Uterus (tissue), 4 donors: ENCODE measurements around the gene GPBAR1. TPM values are rescaled to one million over a fixed set of nuclear protein-coding genes. Genes with fewer than 3 reads are reported as not detected.

Experiments
- DNase-seq, 2 donors: peaks; one replicate each; pipeline ENCODE4 v3.0.0-alpha.2; 2019 to 2020
- H3K27ac ChIP-seq, 2 donors: fragments of 200-600 bp; sonication (generic); 1 replicate in 1 of 2; 2 replicates in 1 of 2; pipeline ENCODE4 v1.5.1; 2016 to 2018
- H3K27me3 ChIP-seq, 2 donors: fragments of 200-600 bp; sonication (generic); one replicate each; pipeline ENCODE4 v1.5.1; 2018 to 2019; ENCODE audit warnings: control low read depth in 1 of 2
- H3K36me3 ChIP-seq, 2 donors: fragments of 200-600 bp; sonication (generic); one replicate each; pipeline ENCODE4 v1.5.1; 2019; ENCODE audit warnings: control low read depth in 1 of 2
- H3K4me1 ChIP-seq, 2 donors: fragments of 200-600 bp; sonication (generic); one replicate each; pipeline ENCODE4 v1.5.1; 2018 to 2019; ENCODE audit warnings: control low read depth in 1 of 2
- H3K4me3 ChIP-seq, 2 donors: fragments of 200-600 bp; sonication (generic); 1 replicate in 1 of 2; 2 replicates in 1 of 2; pipeline ENCODE4 v1.5.1; 2018 to 2019; ENCODE audit warnings: mild to moderate bottlenecking in 1 of 2
- H3K9me3 ChIP-seq, 2 donors: fragments of 200-600 bp; sonication (generic); one replicate each; pipeline ENCODE4 v1.5.1; 2019; ENCODE audit warnings: control low read depth in 1 of 2
- POLR2A ChIP-seq, 2 donors: fragments of 450-650 bp; IDR thresholded peaks; one replicate each; pipeline ENCODE4 v1.6.1; 2016; ENCODE audit warnings: antibody characterized with exemption in 2 of 2, mild to moderate bottlenecking in 1 of 2, moderate library complexity in 1 of 2
- intact Hi-C: fragments of 100-400 bp; cut with DNase I; formaldehyde crosslinking; loops from one replicate; pipeline ENCODE4 v1.15.1; 2023; ENCODE audit warnings: low total_unique reads
- total RNA-seq, 4 donors: library from RNA; depleted of rRNA in 3 of 4; stranded (reverse); fragments of >200 nt in 3 of 4; gene quantifications; one replicate each; pipeline versions ENCODE4 v1.1.0 to v1.2.4, GENCODE V29; 2014 to 2023
- TF ChIP-seq, protein P1 (sequence below), 4 experiments: fragments of 200-600 bp in 2 of 4; fragments of 450-650 bp in 2 of 4; sonication (generic) in 2 of 4; IDR thresholded peaks; one replicate each; pipeline ENCODE4 v1.5.1; 2016 to 2019; ENCODE audit warnings: antibody characterized with exemption in 4 of 4, mild to moderate bottlenecking in 2 of 4, moderate library complexity in 1 of 4
- donor health status: DM: yes; HTN: yes; CAD: no.

GPBAR1 gene
- total RNA-seq, 4 donors from 2014 or later, result 0.29 to 1.0 (median 0.91) TPM; not detected in 1

DNA sequence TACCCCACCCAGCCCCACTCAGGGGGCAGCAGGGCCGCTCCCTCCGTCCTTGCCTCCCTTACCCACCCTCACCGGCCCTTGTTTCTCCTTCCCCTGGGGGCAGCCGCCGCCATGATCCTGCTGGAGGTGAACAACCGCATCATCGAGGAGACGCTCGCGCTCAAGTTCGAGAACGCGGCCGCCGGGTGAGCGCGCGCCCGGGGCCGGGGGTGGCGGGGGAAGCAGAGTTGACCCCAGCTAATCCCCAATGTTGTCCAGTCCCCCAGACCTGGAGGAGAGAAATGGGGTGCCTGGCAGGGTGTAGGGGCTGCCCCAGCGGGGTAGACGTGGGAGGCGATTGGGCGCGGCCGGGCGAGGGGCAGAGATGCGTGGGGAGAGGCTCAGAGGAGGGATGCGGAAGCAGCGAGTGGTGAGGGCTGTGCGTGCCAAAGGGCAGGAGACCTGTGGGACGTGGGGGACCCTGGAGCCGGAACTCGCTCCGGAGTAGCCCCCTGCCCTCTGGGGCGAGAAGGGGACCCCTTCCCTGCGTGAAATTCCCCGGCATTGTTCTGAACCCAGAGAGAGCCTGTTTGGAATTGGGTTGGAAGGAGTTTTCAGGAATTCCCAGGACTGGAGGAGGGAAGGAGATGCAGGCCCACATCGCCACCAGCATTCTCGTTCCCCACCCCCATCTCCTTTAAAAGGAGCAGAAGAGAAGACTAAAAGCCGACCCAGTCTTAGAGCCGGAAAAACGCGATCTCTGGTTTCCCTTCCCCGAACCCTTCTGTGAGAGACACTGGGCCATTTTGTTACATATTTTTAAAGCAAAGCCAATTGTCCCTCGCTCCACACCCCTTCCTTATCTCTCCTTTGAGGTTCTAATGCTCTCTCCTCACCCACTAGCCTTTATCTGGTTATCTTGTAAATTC, 43.2 kb upstream of the GPBAR1 start:
- H3K4me3 ChIP-seq, result peak overlapping the region; percentile 96 to 100
- peak; percentile 36 to 52 for DNase-seq
- H3K27ac ChIP-seq, result peak overlapping the region; percentile 92 to 94
- H3K4me1 ChIP-seq, result peaks cover 11 to 19% of the 10 kb centered on the region in 2 donors
- intact Hi-C loops, result loop anchor here (10.0 kb wide), 1 partner anchor 47 kb away; the partner anchor contains the start of gene GPBAR1
- TF ChIP-seq POLR2A (IDR thresholded peaks at IDR 0.05), result no peak
- TF ChIP-seq, protein P1, sequence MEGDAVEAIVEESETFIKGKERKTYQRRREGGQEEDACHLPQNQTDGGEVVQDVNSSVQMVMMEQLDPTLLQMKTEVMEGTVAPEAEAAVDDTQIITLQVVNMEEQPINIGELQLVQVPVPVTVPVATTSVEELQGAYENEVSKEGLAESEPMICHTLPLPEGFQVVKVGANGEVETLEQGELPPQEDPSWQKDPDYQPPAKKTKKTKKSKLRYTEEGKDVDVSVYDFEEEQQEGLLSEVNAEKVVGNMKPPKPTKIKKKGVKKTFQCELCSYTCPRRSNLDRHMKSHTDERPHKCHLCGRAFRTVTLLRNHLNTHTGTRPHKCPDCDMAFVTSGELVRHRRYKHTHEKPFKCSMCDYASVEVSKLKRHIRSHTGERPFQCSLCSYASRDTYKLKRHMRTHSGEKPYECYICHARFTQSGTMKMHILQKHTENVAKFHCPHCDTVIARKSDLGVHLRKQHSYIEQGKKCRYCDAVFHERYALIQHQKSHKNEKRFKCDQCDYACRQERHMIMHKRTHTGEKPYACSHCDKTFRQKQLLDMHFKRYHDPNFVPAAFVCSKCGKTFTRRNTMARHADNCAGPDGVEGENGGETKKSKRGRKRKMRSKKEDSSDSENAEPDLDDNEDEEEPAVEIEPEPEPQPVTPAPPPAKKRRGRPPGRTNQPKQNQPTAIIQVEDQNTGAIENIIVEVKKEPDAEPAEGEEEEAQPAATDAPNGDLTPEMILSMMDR (IDR thresholded peaks at IDR 0.05), result no peak
- H3K27me3 ChIP-seq, result no peaks in the 10 kb centered on the region
- no peaks in the 10 kb centered on the region for H3K36me3 ChIP-seq
- H3K9me3 ChIP-seq, result no peaks in the 10 kb centered on the region

DNA sequence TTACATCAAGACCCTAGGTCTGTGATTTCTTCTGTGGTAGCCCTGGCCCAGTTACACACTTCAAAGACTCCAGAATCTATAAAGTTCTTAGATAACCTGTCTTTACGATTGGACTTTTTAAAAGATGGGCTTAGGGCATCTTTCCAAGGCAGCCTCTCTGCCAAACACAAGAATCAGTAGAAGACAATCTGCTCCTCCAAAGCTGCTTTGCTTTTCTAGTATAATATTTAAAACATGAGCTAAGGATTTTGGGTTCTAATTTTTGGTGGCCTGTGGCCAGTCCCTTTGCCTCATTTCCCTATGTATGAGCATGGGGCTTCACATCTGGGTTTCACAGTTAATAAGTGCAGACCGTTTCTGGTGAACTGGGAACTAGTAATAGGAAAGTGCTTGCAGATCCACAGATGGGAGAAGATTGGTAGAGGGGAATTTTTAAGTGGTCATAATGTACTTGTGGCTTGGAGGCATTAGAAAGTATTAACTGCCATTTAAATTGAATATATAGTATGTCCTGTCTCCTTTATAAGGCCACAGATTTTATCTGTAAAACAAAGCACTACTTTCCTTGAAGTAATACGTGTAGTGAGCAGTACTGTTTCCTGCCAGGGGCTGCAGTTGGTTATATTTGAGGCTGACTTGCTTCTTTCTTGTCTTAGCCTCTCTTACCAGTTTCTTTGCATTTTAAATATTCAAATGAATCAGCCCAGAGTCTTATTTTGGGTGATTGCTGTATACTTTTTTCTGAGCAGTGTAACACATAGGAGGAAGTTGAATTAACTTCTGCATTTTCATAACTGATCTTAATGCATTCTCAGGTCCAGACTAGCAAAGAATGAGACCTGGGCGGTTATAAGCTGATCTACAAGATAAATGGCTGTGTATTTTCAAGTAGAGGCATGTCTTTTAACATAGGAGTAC, 42.3 kb upstream of the GPBAR1 start:
- H3K36me3 ChIP-seq, result no peaks in the 10 kb centered on the region
- no peaks in the 10 kb centered on the region for H3K27me3 ChIP-seq
- peak overlapping the region; percentile 96 to 100 for H3K4me3 ChIP-seq
- DNase-seq, result no peak
- peak overlapping the region; percentile 92 to 94 for H3K27ac ChIP-seq
- H3K9me3 ChIP-seq, result no peaks in the 10 kb centered on the region
- no peak for TF ChIP-seq POLR2A (IDR thresholded peaks at IDR 0.05)
- peaks cover 11 to 19% of the 10 kb centered on the region in 2 donors for H3K4me1 ChIP-seq
- intact Hi-C loops, result loop anchor here (10.0 kb wide), 1 partner anchor 46 kb away; the partner anchor contains the start of gene GPBAR1

DNA sequence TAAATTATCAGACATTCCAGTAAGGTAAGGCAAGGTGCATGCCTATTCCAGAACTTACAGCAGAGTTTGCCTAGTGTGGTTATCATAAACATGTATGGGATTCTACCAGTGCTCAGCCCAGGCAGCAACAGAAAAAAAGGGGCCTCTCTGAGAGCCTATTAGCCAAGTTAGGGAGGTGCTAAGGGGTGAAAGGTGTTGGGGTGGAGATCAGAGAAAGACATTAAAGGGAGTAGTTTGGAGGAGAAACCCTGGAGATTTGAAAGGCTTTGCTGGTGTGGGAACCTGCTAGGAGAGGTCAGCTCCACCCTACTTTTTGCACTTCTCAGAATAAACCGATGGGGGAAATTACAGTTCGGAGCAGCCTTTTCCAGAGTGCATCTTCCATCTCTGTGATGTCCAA, 40.9 kb upstream of the GPBAR1 start:
- Histone ChIP-seq H3K27me3 (no peaks in the 10 kb centered on the region), H3K4me1 (peaks cover 11 to 19% of the 10 kb centered on the region in 2 donors), H3K4me3 (no peak overlapping the region), H3K36me3 (no peaks in the 10 kb centered on the region), H3K9me3 (no peaks in the 10 kb centered on the region), H3K27ac (peak overlapping the region in 1 of 2 donors; percentile 94)
- no peak for DNase-seq
- TF ChIP-seq, protein P1 (IDR thresholded peaks at IDR 0.05), result no peak
- intact Hi-C loops, result loop anchor here (10.0 kb wide), 1 partner anchor 45 kb away; the partner anchor contains the start of gene GPBAR1

DNA sequence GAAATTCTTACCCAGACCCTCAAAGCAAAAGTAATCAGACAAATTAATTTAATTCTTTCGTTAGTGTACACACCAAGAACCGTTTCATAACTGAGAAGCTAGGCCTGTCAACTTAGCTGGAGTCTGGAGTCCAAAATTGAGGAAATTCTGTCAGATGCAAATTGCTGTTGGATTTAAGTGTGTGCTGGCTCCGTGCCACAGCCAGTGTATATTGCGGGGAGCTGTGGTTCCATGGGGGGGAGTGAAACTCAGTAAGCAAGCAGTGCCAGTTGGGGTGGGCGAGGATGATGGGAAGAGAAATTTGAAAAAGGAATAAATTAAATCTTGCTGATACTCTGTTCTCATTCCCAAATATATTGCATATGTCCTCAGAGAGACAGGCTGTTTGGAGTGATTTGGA, 39.8 kb upstream of the GPBAR1 start:
- intact Hi-C loops, result no loop called here
- H3K36me3 ChIP-seq, result no peaks in the 10 kb centered on the region
- peaks cover 11 to 19% of the 10 kb centered on the region in 2 donors for H3K4me1 ChIP-seq
- H3K9me3 ChIP-seq, result no peaks in the 10 kb centered on the region
- no peaks in the 10 kb centered on the region for H3K27me3 ChIP-seq
- no peak overlapping the region for H3K4me3 ChIP-seq
- DNase-seq, result no peak
- H3K27ac ChIP-seq, result no peak overlapping the region
- TF ChIP-seq, protein P1 (IDR thresholded peaks at IDR 0.05), result no peak
- TF ChIP-seq POLR2A (IDR thresholded peaks at IDR 0.05), result no peak

DNA sequence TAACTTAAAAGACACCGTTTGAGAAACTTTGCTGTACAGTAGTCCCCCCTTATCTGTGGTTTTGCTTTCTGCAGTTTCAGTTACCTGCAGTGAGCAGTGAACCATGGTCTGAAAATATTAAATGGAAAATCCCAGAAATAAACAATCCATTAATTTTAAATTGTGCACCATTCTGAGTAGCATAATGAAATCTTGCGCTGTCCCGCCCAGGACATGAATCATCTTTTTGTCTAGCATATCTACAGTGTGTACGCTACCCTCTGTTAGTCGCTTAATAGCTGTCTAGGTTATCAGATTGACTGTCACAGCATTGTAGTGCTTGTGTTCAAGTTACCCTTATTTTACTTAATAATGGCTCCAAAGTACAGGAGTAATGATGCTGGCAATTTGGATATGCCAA, 37.8 kb upstream of the GPBAR1 start:
- Histone ChIP-seq H3K4me3 (no peak overlapping the region), H3K36me3 (no peaks in the 10 kb centered on the region), H3K27ac (no peak overlapping the region), H3K27me3 (no peaks in the 10 kb centered on the region), H3K4me1 (peaks cover 11 to 19% of the 10 kb centered on the region in 2 donors), H3K9me3 (no peaks in the 10 kb centered on the region)
- intact Hi-C loops, result no loop called here
- no peak for DNase-seq
- no peak for TF ChIP-seq POLR2A (IDR thresholded peaks at IDR 0.05)
- TF ChIP-seq, protein P1 (IDR thresholded peaks at IDR 0.05), result no peak
